GM12872 (cell line): ENCODE data around the gene ABCA7.

ENCODE experiments used
- TF ChIP-seq, protein P1 (sequence below): IDR thresholded peaks from 3 replicates; pipeline ENCODE4 v1.5.1; 2011; ENCODE audit warnings: low read depth, mild to moderate bottlenecking, low read length, moderate library complexity; ENCODE audit not compliant: insufficient read depth

ABCA7 gene

GRCh38 chr19:1000591-1001537, 39.0 kb upstream of the ABCA7 start:
- TF ChIP-seq, protein P1, sequence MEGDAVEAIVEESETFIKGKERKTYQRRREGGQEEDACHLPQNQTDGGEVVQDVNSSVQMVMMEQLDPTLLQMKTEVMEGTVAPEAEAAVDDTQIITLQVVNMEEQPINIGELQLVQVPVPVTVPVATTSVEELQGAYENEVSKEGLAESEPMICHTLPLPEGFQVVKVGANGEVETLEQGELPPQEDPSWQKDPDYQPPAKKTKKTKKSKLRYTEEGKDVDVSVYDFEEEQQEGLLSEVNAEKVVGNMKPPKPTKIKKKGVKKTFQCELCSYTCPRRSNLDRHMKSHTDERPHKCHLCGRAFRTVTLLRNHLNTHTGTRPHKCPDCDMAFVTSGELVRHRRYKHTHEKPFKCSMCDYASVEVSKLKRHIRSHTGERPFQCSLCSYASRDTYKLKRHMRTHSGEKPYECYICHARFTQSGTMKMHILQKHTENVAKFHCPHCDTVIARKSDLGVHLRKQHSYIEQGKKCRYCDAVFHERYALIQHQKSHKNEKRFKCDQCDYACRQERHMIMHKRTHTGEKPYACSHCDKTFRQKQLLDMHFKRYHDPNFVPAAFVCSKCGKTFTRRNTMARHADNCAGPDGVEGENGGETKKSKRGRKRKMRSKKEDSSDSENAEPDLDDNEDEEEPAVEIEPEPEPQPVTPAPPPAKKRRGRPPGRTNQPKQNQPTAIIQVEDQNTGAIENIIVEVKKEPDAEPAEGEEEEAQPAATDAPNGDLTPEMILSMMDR, result no peak

- TF ChIP-seq, protein P1, result peak; percentile 90
Measured at GRCh38 chr19:1001538-1002166, 38.3 kb upstream of the ABCA7 start.

DNA sequence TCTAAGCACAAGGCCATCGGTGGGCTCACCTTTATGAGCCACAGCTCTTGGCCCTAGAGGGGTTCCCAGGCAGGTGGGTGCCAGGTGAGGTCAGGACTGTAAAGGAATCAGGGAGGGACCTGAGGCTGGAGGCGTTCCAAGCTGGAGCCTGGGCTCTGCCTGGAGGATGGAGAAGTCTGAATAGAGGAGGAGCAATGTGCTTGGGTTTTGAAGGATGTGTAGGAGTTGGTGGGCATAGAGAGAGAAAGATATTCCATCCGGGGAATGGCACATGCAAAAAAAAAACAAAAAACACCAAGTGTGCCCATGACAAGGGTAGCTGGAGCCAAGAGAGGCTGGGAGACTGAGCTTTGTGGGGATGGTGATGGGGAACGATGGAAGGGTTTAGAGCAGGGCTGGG, 37.3 kb upstream of the ABCA7 start:
- TF ChIP-seq, protein P1, result no peak

GRCh38 chr19:1003283-1003682, 36.6 kb upstream of the ABCA7 start:
- TF ChIP-seq, protein P1, result no peak

DNA sequence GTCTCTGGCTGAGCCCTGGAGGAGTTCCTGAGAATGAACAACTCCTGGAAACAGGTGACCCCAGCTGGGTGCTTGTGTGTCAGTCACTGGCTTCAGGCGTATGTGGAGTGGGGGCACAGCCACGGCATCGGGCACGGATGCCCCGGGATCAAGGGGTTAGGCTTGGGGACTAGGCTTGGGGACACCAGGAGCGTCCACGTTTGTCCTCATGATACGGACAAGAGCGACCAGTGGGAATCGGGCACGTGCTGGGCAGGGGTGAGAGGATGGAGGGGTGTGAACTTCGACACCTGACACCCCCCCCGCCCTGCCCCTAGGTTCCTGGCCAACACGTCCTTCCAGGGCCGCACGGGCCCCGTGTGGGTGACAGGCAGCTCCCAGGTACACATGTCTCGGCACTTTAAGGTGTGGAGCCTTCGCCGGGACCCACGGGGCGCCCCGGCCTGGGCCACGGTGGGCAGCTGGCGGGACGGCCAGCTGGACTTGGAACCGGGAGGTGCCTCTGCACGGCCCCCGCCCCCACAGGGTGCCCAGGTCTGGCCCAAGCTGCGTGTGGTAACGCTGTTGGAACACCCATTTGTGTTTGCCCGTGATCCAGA, 35.6 kb upstream of the ABCA7 start:
- TF ChIP-seq, protein P1, result no peak

GRCh38 chr19:1004803-1005664, 34.9 kb upstream of the ABCA7 start:
- TF ChIP-seq, protein P1, result no peak
